Measurements from ENCODE around the gene OLFM3. TPM values are rescaled to one million over a fixed set of nuclear protein-coding genes. Genes with fewer than 3 reads are reported as not detected.

OLFM3 gene
- total RNA-seq, 1 experiment from 2014 or later, result not detected

DNA sequence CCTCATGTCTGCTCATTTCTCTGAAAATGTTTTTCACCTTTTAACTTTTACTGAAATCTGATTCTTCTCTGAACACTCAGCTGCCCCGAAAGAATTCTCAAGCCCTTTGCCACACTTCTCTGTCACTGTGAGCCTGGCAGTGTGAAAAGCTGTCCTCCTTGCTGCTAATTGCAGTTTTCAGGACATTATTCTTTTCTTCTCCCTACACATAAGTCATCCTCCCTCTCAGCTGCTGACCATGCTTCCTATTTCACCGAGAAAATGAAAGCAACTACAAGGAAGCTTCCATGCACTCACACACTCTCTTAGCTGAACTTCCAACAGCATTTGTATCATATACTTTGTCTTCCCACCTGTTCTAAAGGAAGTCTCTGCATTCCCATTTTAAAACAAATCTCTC, 15.8 kb downstream of the OLFM3 start:
- Histone ChIP-seq H3K9me3 (ENCODE audit: control insufficient read depth in 1 of 2, insufficient read depth in 1 of 2, low read depth in 1 of 2, low read length in 2 of 2) (no peaks in the 10 kb centered on the region), H3K79me2 (ENCODE audit: insufficient read depth, low read length) (no peaks in the 10 kb centered on the region), H3K9me2 (ENCODE audit: insufficient read depth) (no peaks in the 10 kb centered on the region), H3K4me1 (ENCODE audit: control insufficient read depth in 1 of 2, insufficient read depth in 2 of 2, low read length in 2 of 2) (no peaks in the 10 kb centered on the region), H3K4me3 (replicated peaks in 1 of 2; ENCODE audit: low read depth in 1 of 2, low read length in 2 of 2) (no peak overlapping the region), H4K20me1 (ENCODE audit: insufficient read depth) (no peaks in the 10 kb centered on the region), H3K27ac (ENCODE audit: low read depth, low read length) (no peak overlapping the region), H2AFZ (ENCODE audit: low read depth, low read length, poor library complexity, severe bottlenecking) (no peak overlapping the region), H3K27me3 (ENCODE audit: insufficient read depth, low read length) (no peaks in the 10 kb centered on the region), H3K4me2 (ENCODE audit: low read length) (no peak overlapping the region), H3K9ac (ENCODE audit: low read length) (no peak overlapping the region), H3K36me3 (ENCODE audit: control insufficient read depth in 1 of 2, insufficient read depth in 2 of 2, low read length in 2 of 2) (no peaks in the 10 kb centered on the region)
- CTCF ChIA-PET, result no interaction called here
- RAD21 ChIA-PET (ENCODE audit: low non-redundant PET in 1 of 2, low total read pairs in 2 of 2, uncharacterized antibody in 2 of 2, unreplicated experiment in 2 of 2), result no interaction called here
- no peak for DNase-seq (ENCODE audit: low read depth, low spot score)
- TF ChIP-seq EZH2 (IDR thresholded peaks at IDR 0.05) (no peak), CTCF (IDR thresholded peaks at IDR 0.05 in 2 of 3, conservative IDR thresholded peaks at IDR 0.05 in 1 of 3; ENCODE audit: borderline replicate concordance in 1 of 3, insufficient read depth in 1 of 3, low read depth in 2 of 3, low read length in 2 of 3) (no peak), EZH2phosphoT487 (IDR thresholded peaks at IDR 0.05; ENCODE audit: borderline replicate concordance) (no peak), ELF1 (IDR thresholded peaks at IDR 0.05; ENCODE audit: borderline replicate concordance, low read depth) (no peak), POLR2AphosphoS5 (IDR thresholded peaks at IDR 0.05; ENCODE audit: low read depth, low read length) (no peak)
- intact Hi-C loops (cut with micrococcal nuclease), result no loop called here
- ATAC-seq, result no peak
- no TSS peak for BruUV-seq (replicated peaks)
- POLR2A ChIA-PET, result no interaction called here

GRCh38 chr1:101977266-101977665, 19.5 kb downstream of the OLFM3 start:
- Histone ChIP-seq H3K36me3 (ENCODE audit: control insufficient read depth in 1 of 2, insufficient read depth in 2 of 2, low read length in 2 of 2) (no peaks in the 10 kb centered on the region), H2AFZ (ENCODE audit: low read depth, low read length, poor library complexity, severe bottlenecking) (no peak overlapping the region), H3K9me3 (ENCODE audit: control insufficient read depth in 1 of 2, insufficient read depth in 1 of 2, low read depth in 1 of 2, low read length in 2 of 2) (no peaks in the 10 kb centered on the region; a peak in 1 of 4 replicates), H3K79me2 (ENCODE audit: insufficient read depth, low read length) (no peaks in the 10 kb centered on the region), H3K27me3 (ENCODE audit: insufficient read depth, low read length) (no peaks in the 10 kb centered on the region), H3K4me3 (replicated peaks in 1 of 2; ENCODE audit: low read depth in 1 of 2, low read length in 2 of 2) (no peak overlapping the region), H3K27ac (ENCODE audit: low read depth, low read length) (no peak overlapping the region), H3K9ac (ENCODE audit: low read length) (no peak overlapping the region), H3K4me1 (ENCODE audit: control insufficient read depth in 1 of 2, insufficient read depth in 2 of 2, low read length in 2 of 2) (no peaks in the 10 kb centered on the region), H3K4me2 (ENCODE audit: low read length) (no peak overlapping the region), H3K9me2 (ENCODE audit: insufficient read depth) (no peaks in the 10 kb centered on the region), H4K20me1 (ENCODE audit: insufficient read depth) (no peaks in the 10 kb centered on the region)
- RAD21 ChIA-PET (ENCODE audit: low non-redundant PET in 1 of 2, low total read pairs in 2 of 2, uncharacterized antibody in 2 of 2, unreplicated experiment in 2 of 2), result no interaction called here
- BruUV-seq (replicated peaks), result no TSS peak
- TF ChIP-seq ATF3 (IDR thresholded peaks at IDR 0.05) (no peak), ZNF274 (IDR thresholded peaks at IDR 0.05; ENCODE audit: low read depth, low read length) (no peak), SP1 (IDR thresholded peaks at IDR 0.05; ENCODE audit: low read depth) (no peak), ELF1 (IDR thresholded peaks at IDR 0.05; ENCODE audit: borderline replicate concordance, low read depth) (no peak)
- TF ChIP-seq, protein P1, sequence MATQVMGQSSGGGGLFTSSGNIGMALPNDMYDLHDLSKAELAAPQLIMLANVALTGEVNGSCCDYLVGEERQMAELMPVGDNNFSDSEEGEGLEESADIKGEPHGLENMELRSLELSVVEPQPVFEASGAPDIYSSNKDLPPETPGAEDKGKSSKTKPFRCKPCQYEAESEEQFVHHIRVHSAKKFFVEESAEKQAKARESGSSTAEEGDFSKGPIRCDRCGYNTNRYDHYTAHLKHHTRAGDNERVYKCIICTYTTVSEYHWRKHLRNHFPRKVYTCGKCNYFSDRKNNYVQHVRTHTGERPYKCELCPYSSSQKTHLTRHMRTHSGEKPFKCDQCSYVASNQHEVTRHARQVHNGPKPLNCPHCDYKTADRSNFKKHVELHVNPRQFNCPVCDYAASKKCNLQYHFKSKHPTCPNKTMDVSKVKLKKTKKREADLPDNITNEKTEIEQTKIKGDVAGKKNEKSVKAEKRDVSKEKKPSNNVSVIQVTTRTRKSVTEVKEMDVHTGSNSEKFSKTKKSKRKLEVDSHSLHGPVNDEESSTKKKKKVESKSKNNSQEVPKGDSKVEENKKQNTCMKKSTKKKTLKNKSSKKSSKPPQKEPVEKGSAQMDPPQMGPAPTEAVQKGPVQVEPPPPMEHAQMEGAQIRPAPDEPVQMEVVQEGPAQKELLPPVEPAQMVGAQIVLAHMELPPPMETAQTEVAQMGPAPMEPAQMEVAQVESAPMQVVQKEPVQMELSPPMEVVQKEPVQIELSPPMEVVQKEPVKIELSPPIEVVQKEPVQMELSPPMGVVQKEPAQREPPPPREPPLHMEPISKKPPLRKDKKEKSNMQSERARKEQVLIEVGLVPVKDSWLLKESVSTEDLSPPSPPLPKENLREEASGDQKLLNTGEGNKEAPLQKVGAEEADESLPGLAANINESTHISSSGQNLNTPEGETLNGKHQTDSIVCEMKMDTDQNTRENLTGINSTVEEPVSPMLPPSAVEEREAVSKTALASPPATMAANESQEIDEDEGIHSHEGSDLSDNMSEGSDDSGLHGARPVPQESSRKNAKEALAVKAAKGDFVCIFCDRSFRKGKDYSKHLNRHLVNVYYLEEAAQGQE (IDR thresholded peaks at IDR 0.05; ENCODE audit: low read depth), result no peak
- ATAC-seq (no peak), DNase-seq (ENCODE audit: low read depth, low spot score) (no peak)
- intact Hi-C loops (cut with micrococcal nuclease), result no loop called here
- CTCF ChIA-PET, result no interaction called here
- POLR2A ChIA-PET, result no interaction called here
